ENCODE measurements around the gene NAA50.

DNA sequence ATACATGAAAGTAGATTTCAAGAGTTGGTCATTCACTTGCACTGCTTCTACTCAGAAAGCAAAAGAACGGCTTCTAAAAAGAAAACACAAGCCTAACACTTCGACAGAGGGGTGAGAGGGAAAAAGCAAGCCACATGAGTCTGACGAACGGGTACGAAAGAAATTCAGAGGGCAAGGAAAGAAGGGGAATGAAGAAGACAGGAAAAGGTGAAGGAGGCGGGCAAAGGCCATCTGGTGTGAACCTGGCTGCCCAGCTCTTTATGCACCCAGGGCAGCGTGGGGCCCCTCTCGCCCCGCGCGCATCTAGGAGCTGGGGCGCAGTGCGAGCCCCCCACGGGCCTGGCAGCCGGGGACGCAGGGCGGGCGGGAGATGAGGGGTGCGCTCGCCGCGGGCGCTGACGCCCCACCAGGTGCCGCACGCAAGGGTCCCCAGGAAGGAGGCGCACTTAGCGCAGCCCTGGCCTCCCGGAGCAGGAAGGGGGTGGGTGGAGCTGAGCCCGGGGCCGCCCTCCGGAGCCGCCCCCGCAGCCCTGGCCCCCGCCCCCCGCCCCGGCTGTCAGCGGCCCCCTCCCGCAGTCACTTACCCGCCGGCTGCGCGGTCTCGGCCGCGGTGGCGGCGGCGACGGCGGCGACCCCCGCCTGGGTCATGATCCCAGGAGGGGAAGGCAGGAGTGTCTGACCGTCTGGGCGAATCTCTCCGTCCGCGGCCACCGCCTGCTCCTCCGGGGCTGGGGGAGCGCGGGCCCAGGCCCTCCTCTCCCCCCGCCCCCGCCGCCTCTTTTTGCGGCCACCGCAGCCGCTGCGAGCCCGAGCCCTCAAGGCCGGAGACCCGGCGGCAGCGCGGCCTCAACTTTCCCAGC is 50.0 kb downstream of the NAA50 start, which contains the start of gene USF3:
- TF ChIP-seq, protein P1, sequence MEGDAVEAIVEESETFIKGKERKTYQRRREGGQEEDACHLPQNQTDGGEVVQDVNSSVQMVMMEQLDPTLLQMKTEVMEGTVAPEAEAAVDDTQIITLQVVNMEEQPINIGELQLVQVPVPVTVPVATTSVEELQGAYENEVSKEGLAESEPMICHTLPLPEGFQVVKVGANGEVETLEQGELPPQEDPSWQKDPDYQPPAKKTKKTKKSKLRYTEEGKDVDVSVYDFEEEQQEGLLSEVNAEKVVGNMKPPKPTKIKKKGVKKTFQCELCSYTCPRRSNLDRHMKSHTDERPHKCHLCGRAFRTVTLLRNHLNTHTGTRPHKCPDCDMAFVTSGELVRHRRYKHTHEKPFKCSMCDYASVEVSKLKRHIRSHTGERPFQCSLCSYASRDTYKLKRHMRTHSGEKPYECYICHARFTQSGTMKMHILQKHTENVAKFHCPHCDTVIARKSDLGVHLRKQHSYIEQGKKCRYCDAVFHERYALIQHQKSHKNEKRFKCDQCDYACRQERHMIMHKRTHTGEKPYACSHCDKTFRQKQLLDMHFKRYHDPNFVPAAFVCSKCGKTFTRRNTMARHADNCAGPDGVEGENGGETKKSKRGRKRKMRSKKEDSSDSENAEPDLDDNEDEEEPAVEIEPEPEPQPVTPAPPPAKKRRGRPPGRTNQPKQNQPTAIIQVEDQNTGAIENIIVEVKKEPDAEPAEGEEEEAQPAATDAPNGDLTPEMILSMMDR (tag by site-specific recombination; IDR thresholded peaks at IDR 0.05), result no peak
- TF ChIP-seq SP2 (tag by site-specific recombination; IDR thresholded peaks at IDR 0.05) (peak; percentile 30; the same call in 1 of the 2 replicates), MYNN (tag by site-specific recombination; IDR thresholded peaks at IDR 0.05; ENCODE audit: borderline replicate concordance) (no peak), ZNF830 (tag by site-specific recombination; IDR thresholded peaks at IDR 0.05; ENCODE audit: low read depth) (no peak)
